VCaP (cell line): ENCODE measurements around the gene ARL15.

Source experiments
- H3K27ac ChIP-seq: fragments of 450-650 bp; 2 replicates; pipeline ENCODE4 v1.5.1; 2017
- CTCF ChIP-seq: fragments of 450-650 bp; conservative IDR thresholded peaks from 2 replicates; pipeline ENCODE4 v1.5.1; 2017; ENCODE audit warnings: mild to moderate bottlenecking, moderate library complexity

The ARL15 gene

GRCh38 chr5:54337523-54337922 is 27.1 kb upstream of the ARL15 start:
- TF ChIP-seq CTCF = no peak
- no peak overlapping the region for H3K27ac ChIP-seq

- TF ChIP-seq CTCF = no peak
- H3K27ac ChIP-seq = no peak overlapping the region
Measured at GRCh38 chr5:54332720-54333119, 22.3 kb upstream of the ARL15 start.

GRCh38 chr5:54329731-54330709 is 19.6 kb upstream of the ARL15 start:
- H3K27ac ChIP-seq = no peak overlapping the region

GRCh38 chr5:54326662-54327270 is 16.4 kb upstream of the ARL15 start:
- no peak overlapping the region for H3K27ac ChIP-seq
- TF ChIP-seq CTCF = no peak

More at GRCh38 chr5:54329731-54330709, 19.6 kb upstream of the ARL15 start:
- no peak for TF ChIP-seq CTCF

GRCh38 chr5:54325610-54326311 is 15.4 kb upstream of the ARL15 start:
- TF ChIP-seq CTCF = no peak
- H3K27ac ChIP-seq = no peak overlapping the region

GRCh38 chr5:54325272-54325609 is 14.9 kb upstream of the ARL15 start:
- TF ChIP-seq CTCF = no peak
- H3K27ac ChIP-seq = no peak overlapping the region

- no peak overlapping the region for H3K27ac ChIP-seq
- TF ChIP-seq CTCF = no peak
Measured at GRCh38 chr5:54324651-54325271, 14.4 kb upstream of the ARL15 start.
